GM20000 (cell line): ENCODE data around the gene TTC36.
"Not testable (repeated sequence)": the region's sequence is repeated elsewhere in the genome, so short reads cannot be mapped to it uniquely, and the experiment has no call there.

Experiments used
- DNase-seq: peaks from one replicate; pipeline ENCODE4 v3.0.0; 2012; ENCODE audit warnings: low spot score
- CTCF ChIP-seq: IDR thresholded peaks from 2 replicates; pipeline ENCODE4 v1.5.1; 2012; ENCODE audit warnings: mild to moderate bottlenecking, control low read depth; ENCODE audit errors: extremely low read depth, missing control alignments

The TTC36 gene

GRCh38 chr11:118527109-118527508, at the start of gene TTC36:
TTC36 (plus strand) TSS chr11:118527474; CDS start chr11:118527495, 21 bp downstream.
- no peak for DNase-seq
- no peak for TF ChIP-seq CTCF

GRCh38 chr11:118481238-118481637, 46.0 kb upstream of the TTC36 start:
- DNase-seq, result not testable (repeated sequence)

GRCh38 chr11:118484405-118484804, 42.9 kb upstream of the TTC36 start:
- no peak for DNase-seq
- no peak for TF ChIP-seq CTCF

GRCh38 chr11:118485273-118485672, 42.0 kb upstream of the TTC36 start:
- TF ChIP-seq CTCF, result no peak

GRCh38 chr11:118488480-118489109, 38.7 kb upstream of the TTC36 start:
- TF ChIP-seq CTCF, result peak; percentile 72
- peak; percentile 75 for DNase-seq

More at GRCh38 chr11:118485273-118485672, 42.0 kb upstream of the TTC36 start:
- DNase-seq, result no peak

GRCh38 chr11:118491041-118491440, 36.2 kb upstream of the TTC36 start:
- DNase-seq, result no peak
- no peak for TF ChIP-seq CTCF

GRCh38 chr11:118497831-118498230, 29.4 kb upstream of the TTC36 start:
- DNase-seq, result no peak
- no peak for TF ChIP-seq CTCF

GRCh38 chr11:118503216-118503615, 24.1 kb upstream of the TTC36 start:
- TF ChIP-seq CTCF, result no peak

More at GRCh38 chr11:118503216-118503615, 24.1 kb upstream of the TTC36 start:
- DNase-seq, result no peak
